Liver (tissue), 9 donors: Measurements from ENCODE around the gene GRB2. TPM values are rescaled to one million over a fixed set of nuclear protein-coding genes. Genes with fewer than 3 reads are reported as not detected.

Experiments
- DNase-seq: peaks from one replicate; pipeline ENCODE4 v3.0.0-alpha.2; 2017; ENCODE audit warnings: low spot score
- H3K27ac ChIP-seq, 2 donors: one replicate each; pipeline ENCODE4 v1.7.0; 2013; ENCODE audit warnings: inconsistent platforms in 2 of 2, low read length in 2 of 2, control low read depth in 1 of 2, low read depth in 1 of 2, mild to moderate bottlenecking in 1 of 2
- H3K27me3 ChIP-seq, 4 donors: one replicate each; pipeline versions ENCODE4 v1.6.1 to v1.7.0; 2013; ENCODE audit warnings: low read length in 3 of 4, inconsistent platforms in 1 of 4, mild to moderate bottlenecking in 1 of 4, moderate library complexity in 1 of 4; ENCODE audit not compliant: control insufficient read depth in 4 of 4, insufficient read depth in 4 of 4
- H3K36me3 ChIP-seq, 4 donors: one replicate each; pipeline versions ENCODE4 v1.6.1 to v1.7.0; 2013; ENCODE audit warnings: low read length in 3 of 4, mild to moderate bottlenecking in 3 of 4, low read depth in 1 of 4, moderate library complexity in 1 of 4; ENCODE audit not compliant: control insufficient read depth in 4 of 4, insufficient read depth in 3 of 4
- H3K4me1 ChIP-seq, 4 donors: one replicate each; pipeline versions ENCODE4 v1.6.1 to v1.7.0; 2013; ENCODE audit warnings: low read length in 3 of 4, mild to moderate bottlenecking in 3 of 4, moderate library complexity in 1 of 4; ENCODE audit not compliant: control insufficient read depth in 4 of 4, insufficient read depth in 4 of 4
- H3K4me3 ChIP-seq, 3 donors: one replicate each; pipeline versions ENCODE4 v1.6.1 to v1.7.0; 2013; ENCODE audit warnings: low read length in 3 of 3, control low read depth in 1 of 3, low read depth in 1 of 3, mild to moderate bottlenecking in 1 of 3
- H3K9ac ChIP-seq, 2 donors: one replicate each; pipeline ENCODE4 v1.7.0; 2013; ENCODE audit warnings: low read length in 2 of 2, mild to moderate bottlenecking in 2 of 2, moderate library complexity in 2 of 2, control low read depth in 1 of 2, low read depth in 1 of 2
- H3K9me3 ChIP-seq, 4 donors: one replicate each; pipeline versions ENCODE4 v1.6.1 to v1.7.0; 2013; ENCODE audit warnings: low read length in 3 of 4; ENCODE audit not compliant: control insufficient read depth in 4 of 4
- ATF3 ChIP-seq: IDR thresholded peaks from 2 replicates; pipeline ENCODE4 v1.6.1; 2016; ENCODE audit warnings: antibody characterized with exemption
- CTCF ChIP-seq: fragments of 150-350 bp; IDR thresholded peaks from 2 replicates; pipeline ENCODE4 v1.5.1; 2017; ENCODE audit warnings: improper control_type of control experiment, low read depth, low read length; ENCODE audit not compliant: missing input control
- EGR1 ChIP-seq, 2 donors: IDR thresholded peaks; 2 replicates each; pipeline ENCODE4 v1.6.1; 2016 to 2018; ENCODE audit warnings: antibody characterized with exemption in 2 of 2, low read depth in 2 of 2
- FOXA1 ChIP-seq: IDR thresholded peaks from 2 replicates; pipeline ENCODE4 v1.6.1; 2016; ENCODE audit warnings: antibody characterized with exemption
- FOXA2 ChIP-seq: IDR thresholded peaks from 2 replicates; pipeline ENCODE4 v1.6.1; 2016; ENCODE audit warnings: antibody characterized with exemption
- GABPA ChIP-seq, 2 donors: IDR thresholded peaks in 1 of 2; conservative IDR thresholded peaks in 1 of 2; 2 replicates each; pipeline ENCODE4 v1.6.1; 2016; ENCODE audit warnings: antibody characterized with exemption in 2 of 2, mild to moderate bottlenecking in 1 of 2, moderate library complexity in 1 of 2
- HNF4A ChIP-seq, 2 donors: conservative IDR thresholded peaks; 2 replicates each; pipeline ENCODE4 v1.6.1; 2016; ENCODE audit warnings: antibody characterized with exemption in 2 of 2, mild to moderate bottlenecking in 2 of 2
- HNF4G ChIP-seq: IDR thresholded peaks from 2 replicates; pipeline ENCODE4 v1.6.1; 2016; ENCODE audit warnings: antibody characterized with exemption
- JUND ChIP-seq, 2 donors: IDR thresholded peaks; 2 replicates each; pipeline ENCODE4 v1.6.1; 2016; ENCODE audit warnings: antibody characterized with exemption in 2 of 2
- MAX ChIP-seq: IDR thresholded peaks from 2 replicates; pipeline ENCODE4 v1.6.1; 2016; ENCODE audit warnings: antibody characterized with exemption
- NR2F2 ChIP-seq: IDR thresholded peaks from 2 replicates; pipeline ENCODE4 v1.6.1; 2016; ENCODE audit warnings: antibody characterized with exemption
- RAD21 ChIP-seq, 2 donors: IDR thresholded peaks; 2 replicates each; pipeline ENCODE4 v1.6.1; 2016; ENCODE audit warnings: antibody characterized with exemption in 2 of 2, mild to moderate bottlenecking in 2 of 2
- REST ChIP-seq: IDR thresholded peaks from 2 replicates; pipeline ENCODE4 v1.6.1; 2016; ENCODE audit warnings: antibody characterized with exemption, mild to moderate bottlenecking
- RXRA ChIP-seq, 2 donors: IDR thresholded peaks; 2 replicates each; pipeline ENCODE4 v1.6.1; 2017 to 2018; ENCODE audit warnings: antibody characterized with exemption in 2 of 2, mild to moderate bottlenecking in 1 of 2
- SP1 ChIP-seq: IDR thresholded peaks from 2 replicates; pipeline ENCODE4 v1.6.1; 2018; ENCODE audit warnings: antibody characterized with exemption, mild to moderate bottlenecking
- TAF1 ChIP-seq: conservative IDR thresholded peaks from 2 replicates; pipeline ENCODE4 v1.6.1; 2016; ENCODE audit warnings: antibody characterized with exemption, mild to moderate bottlenecking
- YY1 ChIP-seq: IDR thresholded peaks from 2 replicates; pipeline ENCODE4 v1.6.1; 2016; ENCODE audit warnings: antibody characterized with exemption, mild to moderate bottlenecking
- ZBTB33 ChIP-seq: IDR thresholded peaks from 2 replicates; pipeline ENCODE4 v1.6.1; 2016; ENCODE audit warnings: antibody characterized with exemption
- WGBS: extraction: QIAGEN DNeasy Blood & Tissue Kit; methylation state at CpG from one replicate; pipeline ENCODE4 v1.1.7; 2013; 5-methylcytosine and 5-hydroxymethylcytosine counted together
- polyA plus RNA-seq, 2 donors: library from polyadenylated mRNA; stranded (reverse) in 1 of 2; unstranded in 1 of 2; fragments of 200-250 nt in 1 of 2; fragments of >200 nt in 1 of 2; fragmentation: Nextera tagmentation in 1 of 2; extraction: Ambion mirVana in 1 of 2; gene quantifications; one replicate each; pipeline versions ENCODE4 v1.2.1 to v1.2.3, GENCODE V29; 2013 to 2015
- total RNA-seq, 2 donors: library from RNA; depleted of rRNA; stranded (reverse); fragments of >200 nt; gene quantifications; one replicate each; pipeline ENCODE4 v1.2.3, GENCODE V29; 2014
- donor health status: healthy.
- donor health status: healthy.
- donor health status: healthy.
- donor health status: healthy.
- donor health status: healthy.

The GRB2 gene
- total and polyA plus RNA-seq, 4 donors, result 36.0 to 91.8 (median 49.6) TPM

GRCh38 chr17:75315541-75316243 is 89.8 kb downstream of the GRB2 start:
- Histone ChIP-seq H3K27me3 (no peaks in the 10 kb centered on the region), H3K9me3 (no peaks in the 10 kb centered on the region), H3K4me1 (peaks cover 0 to 12% (median 5%) of the 10 kb centered on the region in 4 donors), H3K27ac (no peak overlapping the region), H3K4me3 (no peak overlapping the region), H3K36me3 (peaks cover 1 to 21% (median 8%) of the 10 kb centered on the region in 4 donors), H3K9ac (no peak overlapping the region)
- DNase-seq, result no peak
- WGBS, result 85% methylated on average over 19 of the region's 19 CpGs
- TF ChIP-seq NR2F2 (no peak), YY1 (no peak), GABPA (IDR thresholded peaks at IDR 0.05 in 1 of 2, conservative IDR thresholded peaks at IDR 0.05 in 1 of 2) (no peak), TAF1 (no peak), MAX (no peak), REST (no peak), JUND (IDR thresholded peaks at IDR 0.05) (no peak), FOXA2 (no peak), SP1 (no peak), EGR1 (IDR thresholded peaks at IDR 0.05; ENCODE audit: low read depth in 2 of 2) (no peak), ATF3 (no peak), RAD21 (IDR thresholded peaks at IDR 0.05) (no peak), RXRA (IDR thresholded peaks at IDR 0.05) (no peak), CTCF (no peak), HNF4A (conservative IDR thresholded peaks at IDR 0.05) (no peak), ZBTB33 (no peak), FOXA1 (no peak), HNF4G (no peak)
